ENCODE data around the gene PPP1R14D. TPM values are rescaled to one million over a fixed set of nuclear protein-coding genes. Genes with fewer than 3 reads are reported as not detected.

Gene PPP1R14D
- total and polyA plus RNA-seq, 2 donors (not counting 3 experiments of a cell fraction or from before 2014, with no cell fraction given) = not detected

DNA sequence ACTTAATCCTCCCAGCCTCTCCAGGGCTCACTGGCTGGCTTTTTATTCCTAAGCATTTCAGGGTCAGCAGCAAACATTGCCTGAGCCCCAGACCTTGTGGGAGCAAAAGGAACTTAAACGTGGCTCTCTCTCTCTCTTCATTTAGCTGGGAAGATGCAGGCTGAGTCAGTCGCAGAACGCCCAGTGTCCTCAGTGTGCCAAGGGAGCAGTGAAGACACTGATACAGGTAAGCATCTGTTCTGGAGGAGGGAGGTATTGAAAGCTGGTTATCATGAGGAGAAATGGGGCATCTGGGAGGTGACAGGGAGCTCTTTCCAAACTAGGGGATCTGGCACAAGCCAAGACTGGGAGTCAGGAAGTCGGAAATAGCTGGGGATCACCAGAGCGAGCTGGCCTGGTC is 41.2 kb upstream of the PPP1R14D start:
- intact Hi-C loops (cut with micrococcal nuclease) = no loop called here
- Histone ChIP-seq H3K27me3 (ENCODE audit: control insufficient read depth in 2 of 2, insufficient read depth in 2 of 2, low read length in 2 of 2) (no peaks in the 10 kb centered on the region), H3K36me3 (ENCODE audit: control insufficient read depth in 2 of 2, extremely low read depth in 1 of 2, insufficient read depth in 2 of 2, low read length in 2 of 2) (no peaks in the 10 kb centered on the region), H3K9me1 (replicated peaks; ENCODE audit: control insufficient read depth, extremely low read depth, insufficient read depth, low read length) (no peaks in the 10 kb centered on the region), H3K79me2 (ENCODE audit: control insufficient read depth, insufficient read depth, low read length) (no peaks in the 10 kb centered on the region), H3K27ac (ENCODE audit: insufficient read depth, low read depth, low read length) (no peak overlapping the region), H3K4me2 (ENCODE audit: insufficient read depth, low read length) (no peak overlapping the region), H3K9ac (replicated peaks; ENCODE audit: extremely low read depth, insufficient read depth, low read length) (no peak overlapping the region), H3K9me3 (replicated peaks; ENCODE audit: control insufficient read depth, insufficient read depth, low read length) (no peaks in the 10 kb centered on the region), H2AFZ (ENCODE audit: low read depth, low read length) (no peak overlapping the region), H3K4me1 (ENCODE audit: control insufficient read depth, extremely low read depth, insufficient read depth, low read length) (no peaks in the 10 kb centered on the region), H4K20me1 (replicated peaks; ENCODE audit: control insufficient read depth, extremely low read depth, insufficient read depth, low read length) (no peaks in the 10 kb centered on the region), H3K4me3 (replicated peaks in 1 of 3; ENCODE audit: insufficient read depth in 1 of 3, low read depth in 1 of 3, low read length in 3 of 3) (no peak overlapping the region)
- no peak for DNase-seq (ENCODE audit: low read depth, low spot score)
- ChIA-PET POLR2A (no interaction called here), CTCF (interaction anchor here (1.2 to 5.9 kb wide), 5 partner anchors 10 to 26 kb away, joined by 5 to 146 read pairs (median 12); partner anchors contain the start of gene VPS18)
- FAIRE-seq = no peak
- TF ChIP-seq EZH2 (IDR thresholded peaks at IDR 0.05; ENCODE audit: borderline replicate concordance, low read depth, low read length, severe bottlenecking) = no peak
- TF ChIP-seq JUN (IDR thresholded peaks at IDR 0.05; ENCODE audit: borderline replicate concordance, insufficient read depth, insufficient read length, low read depth) = no peak
- TF ChIP-seq, protein P1, sequence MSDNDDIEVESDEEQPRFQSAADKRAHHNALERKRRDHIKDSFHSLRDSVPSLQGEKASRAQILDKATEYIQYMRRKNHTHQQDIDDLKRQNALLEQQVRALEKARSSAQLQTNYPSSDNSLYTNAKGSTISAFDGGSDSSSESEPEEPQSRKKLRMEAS (IDR thresholded peaks at IDR 0.05; ENCODE audit: insufficient read depth, insufficient read length) = no peak
- TF ChIP-seq FOS (IDR thresholded peaks at IDR 0.05; ENCODE audit: borderline replicate concordance, insufficient read depth, low read length) = no peak
- TF ChIP-seq POLR2AphosphoS5 (IDR thresholded peaks at IDR 0.05; ENCODE audit: insufficient read depth, low read depth, low read length) = no peak
- no peak for TF ChIP-seq MYC (IDR thresholded peaks at IDR 0.05; ENCODE audit: low read depth, low read length)
- TF ChIP-seq, protein P2, sequence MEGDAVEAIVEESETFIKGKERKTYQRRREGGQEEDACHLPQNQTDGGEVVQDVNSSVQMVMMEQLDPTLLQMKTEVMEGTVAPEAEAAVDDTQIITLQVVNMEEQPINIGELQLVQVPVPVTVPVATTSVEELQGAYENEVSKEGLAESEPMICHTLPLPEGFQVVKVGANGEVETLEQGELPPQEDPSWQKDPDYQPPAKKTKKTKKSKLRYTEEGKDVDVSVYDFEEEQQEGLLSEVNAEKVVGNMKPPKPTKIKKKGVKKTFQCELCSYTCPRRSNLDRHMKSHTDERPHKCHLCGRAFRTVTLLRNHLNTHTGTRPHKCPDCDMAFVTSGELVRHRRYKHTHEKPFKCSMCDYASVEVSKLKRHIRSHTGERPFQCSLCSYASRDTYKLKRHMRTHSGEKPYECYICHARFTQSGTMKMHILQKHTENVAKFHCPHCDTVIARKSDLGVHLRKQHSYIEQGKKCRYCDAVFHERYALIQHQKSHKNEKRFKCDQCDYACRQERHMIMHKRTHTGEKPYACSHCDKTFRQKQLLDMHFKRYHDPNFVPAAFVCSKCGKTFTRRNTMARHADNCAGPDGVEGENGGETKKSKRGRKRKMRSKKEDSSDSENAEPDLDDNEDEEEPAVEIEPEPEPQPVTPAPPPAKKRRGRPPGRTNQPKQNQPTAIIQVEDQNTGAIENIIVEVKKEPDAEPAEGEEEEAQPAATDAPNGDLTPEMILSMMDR (IDR thresholded peaks at IDR 0.05; ENCODE audit: extremely low read depth in 1 of 2, insufficient read depth in 1 of 2, low read depth in 1 of 2, low read length in 2 of 2) = no peak
- no peak for TF ChIP-seq GATA2 (IDR thresholded peaks at IDR 0.05; ENCODE audit: insufficient read depth, insufficient read length, low read depth, low read length)
- TF ChIP-seq POLR2A (IDR thresholded peaks at IDR 0.05; ENCODE audit: low read depth, low read length) = no peak
- dilution Hi-C loops (cut with MboI; ENCODE audit: extremely low pct_ligation_motif_present, low sequenced_read_pairs) = no loop called here
- no TSS peak for BruUV-seq (replicated peaks)

Measured in endothelial cell of umbilical vein (primary cell).